Measurements from ENCODE around the gene AJAP1.

AJAP1 gene

GRCh38 chr1:4634793-4635406, 19.5 kb upstream of the AJAP1 start:
- TF ChIP-seq MAX (IDR thresholded peaks at IDR 0.05) (no peak), REST (IDR thresholded peaks at IDR 0.05; ENCODE audit: low read depth) (no peak), USF1 (IDR thresholded peaks at IDR 0.05) (no peak), TAF1 (IDR thresholded peaks at IDR 0.05; ENCODE audit: low read depth) (no peak), ZBTB7A (IDR thresholded peaks at IDR 0.05; ENCODE audit: low read depth) (no peak), TEAD4 (IDR thresholded peaks at IDR 0.05) (no peak), YY1 (IDR thresholded peaks at IDR 0.05; ENCODE audit: low read depth) (no peak), FOXM1 (IDR thresholded peaks at IDR 0.05; ENCODE audit: borderline replicate concordance, low read depth) (no peak), RAD21 (IDR thresholded peaks at IDR 0.05; ENCODE audit: low read depth) (no peak), NFIC (IDR thresholded peaks at IDR 0.05) (no peak), CEBPB (IDR thresholded peaks at IDR 0.05) (no peak), EP300 (IDR thresholded peaks at IDR 0.05; ENCODE audit: borderline replicate concordance) (no peak), EGR1 (IDR thresholded peaks at IDR 0.05) (no peak), CREB1 (IDR thresholded peaks at IDR 0.05; ENCODE audit: low read depth) (no peak), TCF12 (IDR thresholded peaks at IDR 0.05; ENCODE audit: low read depth) (no peak)

- TF ChIP-seq FOXM1 (IDR thresholded peaks at IDR 0.05; ENCODE audit: borderline replicate concordance, low read depth) (no peak), NFIC (IDR thresholded peaks at IDR 0.05) (no peak), USF1 (IDR thresholded peaks at IDR 0.05) (no peak), CEBPB (IDR thresholded peaks at IDR 0.05) (no peak), EP300 (IDR thresholded peaks at IDR 0.05; ENCODE audit: borderline replicate concordance) (no peak), RAD21 (IDR thresholded peaks at IDR 0.05; ENCODE audit: low read depth) (no peak), YY1 (IDR thresholded peaks at IDR 0.05; ENCODE audit: low read depth) (no peak), REST (IDR thresholded peaks at IDR 0.05; ENCODE audit: low read depth) (no peak)
Measured at GRCh38 chr1:4636186-4636585, 18.2 kb upstream of the AJAP1 start.

GRCh38 chr1:4636644-4637380, 17.6 kb upstream of the AJAP1 start:
- TF ChIP-seq FOXM1 (IDR thresholded peaks at IDR 0.05; ENCODE audit: borderline replicate concordance, low read depth) (no peak), EGR1 (IDR thresholded peaks at IDR 0.05) (no peak), REST (IDR thresholded peaks at IDR 0.05; ENCODE audit: low read depth) (no peak), CREB1 (IDR thresholded peaks at IDR 0.05; ENCODE audit: low read depth) (no peak), MAX (IDR thresholded peaks at IDR 0.05) (no peak)

GRCh38 chr1:4637616-4638344, 16.6 kb upstream of the AJAP1 start:
- TF ChIP-seq CEBPB (IDR thresholded peaks at IDR 0.05) (no peak), EGR1 (IDR thresholded peaks at IDR 0.05) (no peak), RAD21 (IDR thresholded peaks at IDR 0.05; ENCODE audit: low read depth) (no peak), NFIC (IDR thresholded peaks at IDR 0.05) (no peak), EP300 (IDR thresholded peaks at IDR 0.05; ENCODE audit: borderline replicate concordance) (no peak), ZBTB7A (IDR thresholded peaks at IDR 0.05; ENCODE audit: low read depth) (no peak), TCF12 (IDR thresholded peaks at IDR 0.05; ENCODE audit: low read depth) (no peak)

Data from Ishikawa (cell line).